ENCODE data around the gene UNC93A. TPM values are rescaled to one million over a fixed set of nuclear protein-coding genes. Genes with fewer than 3 reads are reported as not detected.
"Not testable (repeated sequence)": the region's sequence is repeated elsewhere in the genome, so short reads cannot be mapped to it uniquely, and the experiment has no call there.

Gene UNC93A
- polyA plus RNA-seq, 1 experiment: not detected

- H3K27me3 ChIP-seq (ENCODE audit: control insufficient read depth, insufficient read depth, low read length): no peaks in the 10 kb centered on the region
- POLR2A ChIA-PET: no interaction called here
- peaks cover 64% of the 10 kb centered on the region for H3K9me3 ChIP-seq (ENCODE audit: control insufficient read depth, insufficient read depth, low read length)
- TF ChIP-seq, protein P1, sequence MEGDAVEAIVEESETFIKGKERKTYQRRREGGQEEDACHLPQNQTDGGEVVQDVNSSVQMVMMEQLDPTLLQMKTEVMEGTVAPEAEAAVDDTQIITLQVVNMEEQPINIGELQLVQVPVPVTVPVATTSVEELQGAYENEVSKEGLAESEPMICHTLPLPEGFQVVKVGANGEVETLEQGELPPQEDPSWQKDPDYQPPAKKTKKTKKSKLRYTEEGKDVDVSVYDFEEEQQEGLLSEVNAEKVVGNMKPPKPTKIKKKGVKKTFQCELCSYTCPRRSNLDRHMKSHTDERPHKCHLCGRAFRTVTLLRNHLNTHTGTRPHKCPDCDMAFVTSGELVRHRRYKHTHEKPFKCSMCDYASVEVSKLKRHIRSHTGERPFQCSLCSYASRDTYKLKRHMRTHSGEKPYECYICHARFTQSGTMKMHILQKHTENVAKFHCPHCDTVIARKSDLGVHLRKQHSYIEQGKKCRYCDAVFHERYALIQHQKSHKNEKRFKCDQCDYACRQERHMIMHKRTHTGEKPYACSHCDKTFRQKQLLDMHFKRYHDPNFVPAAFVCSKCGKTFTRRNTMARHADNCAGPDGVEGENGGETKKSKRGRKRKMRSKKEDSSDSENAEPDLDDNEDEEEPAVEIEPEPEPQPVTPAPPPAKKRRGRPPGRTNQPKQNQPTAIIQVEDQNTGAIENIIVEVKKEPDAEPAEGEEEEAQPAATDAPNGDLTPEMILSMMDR (IDR thresholded peaks at IDR 0.05; ENCODE audit: low read depth, low read length): no peak
- H3K27ac ChIP-seq (ENCODE audit: low read depth, low read length): no peak overlapping the region
- CTCF ChIA-PET: no interaction called here
- no peak overlapping the region for H3K4me3 ChIP-seq (ENCODE audit: low read depth, low read length)
- no peak for DNase-seq (ENCODE audit: low read depth, low spot score)
These were observed 16.3 kb downstream of the UNC93A start for GRCh38 chr6:167307342-167307955.

DNA sequence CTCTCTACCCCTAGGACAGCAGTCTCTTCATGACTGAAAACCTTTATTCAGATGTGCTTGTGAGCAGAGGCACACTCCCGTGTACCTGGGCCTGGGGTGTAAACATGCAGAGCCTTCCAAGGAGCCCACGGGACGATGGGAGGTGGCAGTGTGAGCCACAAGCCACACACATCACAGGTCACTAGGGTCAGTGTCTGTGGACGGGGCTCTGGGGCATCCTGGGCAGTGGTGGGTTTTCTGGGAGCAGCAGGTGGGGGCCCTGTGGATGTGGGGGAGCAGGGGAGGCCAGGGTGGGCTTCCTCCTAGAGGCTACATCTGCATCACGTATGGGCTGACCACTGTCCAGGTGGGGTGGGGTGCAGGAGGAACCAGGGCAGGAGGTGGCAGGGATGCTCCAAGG lies 17.1 kb downstream of the UNC93A start:
- no peak for DNase-seq (ENCODE audit: low read depth, low spot score)
- CTCF ChIA-PET: no interaction called here

DNA sequence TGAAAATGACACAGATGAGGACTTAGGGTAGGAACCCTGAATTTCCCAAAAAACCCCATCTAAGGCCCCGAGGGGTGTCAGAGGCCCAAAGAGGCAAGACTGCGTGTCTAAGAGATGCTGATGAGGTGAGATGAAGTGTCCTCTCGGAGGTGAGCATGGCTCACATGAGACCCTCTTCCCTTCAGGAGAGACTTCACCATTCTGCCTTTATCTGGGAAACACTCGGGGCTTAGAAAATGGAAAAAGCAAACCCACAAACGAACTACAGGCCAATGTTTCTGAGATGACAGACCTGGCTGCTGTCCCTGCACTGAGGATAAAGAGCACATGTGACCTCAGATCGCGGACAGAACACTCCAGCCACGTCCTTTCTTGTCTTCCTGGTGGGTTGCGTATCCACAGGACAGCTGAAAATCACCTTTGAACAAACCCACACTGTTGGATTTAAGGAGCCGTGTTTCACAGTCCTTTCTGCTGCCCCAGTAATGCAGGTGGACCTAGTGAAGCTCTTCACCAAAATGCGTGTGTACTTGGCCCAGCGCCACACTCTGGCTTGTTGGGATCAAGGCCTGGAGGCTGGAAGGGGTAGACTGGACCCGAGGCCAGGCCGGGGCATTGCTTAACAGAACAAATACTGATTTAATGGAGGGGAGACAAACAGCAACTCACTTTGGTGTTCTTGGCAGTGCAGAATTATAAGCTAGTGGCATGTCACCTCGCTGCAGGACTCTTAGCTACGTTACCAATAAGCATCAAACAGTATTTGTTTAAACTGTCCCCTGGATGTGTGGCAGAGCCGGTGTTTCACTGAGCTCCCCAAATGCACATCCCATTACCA lies 18.5 kb downstream of the UNC93A start:
- CTCF ChIA-PET; POLR2A ChIA-PET; H3K27me3 ChIP-seq (ENCODE audit: control insufficient read depth, insufficient read depth, low read length); H3K27ac ChIP-seq (ENCODE audit: low read depth, low read length); H3K4me3 ChIP-seq (ENCODE audit: low read depth, low read length); DNase-seq (ENCODE audit: low read depth, low spot score): not testable (repeated sequence)
- H3K9me3 ChIP-seq (ENCODE audit: control insufficient read depth, insufficient read depth, low read length): peaks cover 66% of the 10 kb centered on the region

More for the DNA sequence above, 17.1 kb downstream of the UNC93A start:
- Histone ChIP-seq H3K9me3 (ENCODE audit: control insufficient read depth, insufficient read depth, low read length) (peaks cover 63% of the 10 kb centered on the region), H3K4me3 (ENCODE audit: low read depth, low read length) (no peak overlapping the region), H3K27ac (ENCODE audit: low read depth, low read length) (no peak overlapping the region), H3K27me3 (ENCODE audit: control insufficient read depth, insufficient read depth, low read length) (no peaks in the 10 kb centered on the region)
- TF ChIP-seq, protein P1 (IDR thresholded peaks at IDR 0.05; ENCODE audit: low read depth, low read length): no peak
- POLR2A ChIA-PET: no interaction called here

DNA sequence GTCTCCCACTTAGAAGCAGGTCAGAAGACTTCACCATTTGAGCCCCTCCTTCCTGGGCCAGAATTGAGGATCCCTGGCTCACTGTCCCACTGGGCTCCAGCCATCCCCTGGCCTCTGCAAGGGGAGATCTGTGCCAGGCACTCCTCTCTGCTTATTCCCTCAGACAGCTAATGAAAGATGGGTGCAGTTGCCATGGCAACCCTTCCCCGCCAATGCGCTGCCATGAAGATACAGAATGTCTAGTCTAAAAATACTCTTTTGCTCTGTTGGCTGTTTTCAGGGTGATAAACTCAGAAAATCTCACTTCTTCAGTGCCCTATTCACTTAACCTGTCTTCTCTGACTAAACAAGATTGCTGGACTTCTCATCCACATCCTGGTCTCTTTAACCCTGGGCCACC lies 20.2 kb downstream of the UNC93A start:
- DNase-seq (ENCODE audit: low read depth, low spot score): no peak
- POLR2A ChIA-PET: no interaction called here

GRCh38 chr6:167311691-167312090 lies 20.6 kb downstream of the UNC93A start:
- CTCF ChIA-PET; DNase-seq (ENCODE audit: low read depth, low spot score); POLR2A ChIA-PET; H3K27ac ChIP-seq (ENCODE audit: low read depth, low read length); H3K4me3 ChIP-seq (ENCODE audit: low read depth, low read length); H3K27me3 ChIP-seq (ENCODE audit: control insufficient read depth, insufficient read depth, low read length): not testable (repeated sequence)
- peaks cover 55% of the 10 kb centered on the region for H3K9me3 ChIP-seq (ENCODE audit: control insufficient read depth, insufficient read depth, low read length)

More for the DNA sequence above, 20.2 kb downstream of the UNC93A start:
- TF ChIP-seq, protein P1 (IDR thresholded peaks at IDR 0.05; ENCODE audit: low read depth, low read length): no peak
- Histone ChIP-seq H3K27me3 (ENCODE audit: control insufficient read depth, insufficient read depth, low read length) (no peaks in the 10 kb centered on the region), H3K27ac (ENCODE audit: low read depth, low read length) (no peak overlapping the region), H3K4me3 (ENCODE audit: low read depth, low read length) (no peak overlapping the region), H3K9me3 (ENCODE audit: control insufficient read depth, insufficient read depth, low read length) (peaks cover 57% of the 10 kb centered on the region)
- CTCF ChIA-PET: no interaction called here

DNA sequence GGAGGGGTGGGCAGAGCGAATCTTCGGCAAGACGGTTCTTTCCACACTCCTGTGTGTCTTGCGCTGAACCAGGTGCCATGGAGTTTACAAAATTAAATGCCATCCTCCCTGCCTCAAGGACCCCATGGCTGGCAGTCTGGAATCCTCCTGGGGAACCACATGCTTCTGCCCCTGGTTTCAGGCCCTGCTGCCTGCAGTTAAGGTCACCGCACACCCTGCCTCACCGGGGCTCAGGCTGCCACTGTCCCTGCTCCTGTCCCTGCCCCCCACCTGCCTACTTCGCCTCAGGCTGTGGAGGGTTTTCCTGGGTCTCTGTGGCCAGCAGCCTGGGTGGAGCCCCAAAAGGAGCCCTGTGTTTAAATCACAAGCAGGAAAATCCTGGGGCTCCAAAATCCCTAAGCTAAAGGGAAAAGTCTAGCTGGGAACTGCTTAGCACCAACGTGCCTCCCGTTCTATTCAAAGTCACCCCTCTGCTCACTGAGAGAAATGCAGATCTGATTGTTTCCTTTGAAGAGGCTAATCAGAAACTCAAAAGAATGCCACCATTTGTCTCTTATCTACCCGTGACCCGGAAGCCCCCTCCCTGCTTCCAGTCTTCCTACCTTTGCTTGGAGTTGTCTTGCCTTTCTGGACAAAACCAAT lies 23.2 kb downstream of the UNC93A start:
- CTCF ChIA-PET: no interaction called here
- Histone ChIP-seq H3K27me3 (ENCODE audit: control insufficient read depth, insufficient read depth, low read length) (no peaks in the 10 kb centered on the region), H3K4me3 (ENCODE audit: low read depth, low read length) (no peak overlapping the region), H3K27ac (ENCODE audit: low read depth, low read length) (no peak overlapping the region), H3K9me3 (ENCODE audit: control insufficient read depth, insufficient read depth, low read length) (peaks cover 50% of the 10 kb centered on the region)
- TF ChIP-seq, protein P1 (IDR thresholded peaks at IDR 0.05; ENCODE audit: low read depth, low read length): no peak
- POLR2A ChIA-PET: no interaction called here
- no peak for DNase-seq (ENCODE audit: low read depth, low spot score)

All from AG04450 (cell line).